HG03280 (cell line): ENCODE data around the gene ASGR1.
"Not testable (repeated sequence)": the region's sequence is repeated elsewhere in the genome, so short reads cannot be mapped to it uniquely, and the experiment has no call there.

Experiments used
- ATAC-seq: cut with Tn5 transposase; IDR thresholded peaks from one replicate; pipeline ENCODE4 v1.9.1; 2021; ENCODE audit warnings: mild to moderate bottlenecking, moderate library complexity; ENCODE audit not compliant: unreplicated experiment

ASGR1 gene

DNA sequence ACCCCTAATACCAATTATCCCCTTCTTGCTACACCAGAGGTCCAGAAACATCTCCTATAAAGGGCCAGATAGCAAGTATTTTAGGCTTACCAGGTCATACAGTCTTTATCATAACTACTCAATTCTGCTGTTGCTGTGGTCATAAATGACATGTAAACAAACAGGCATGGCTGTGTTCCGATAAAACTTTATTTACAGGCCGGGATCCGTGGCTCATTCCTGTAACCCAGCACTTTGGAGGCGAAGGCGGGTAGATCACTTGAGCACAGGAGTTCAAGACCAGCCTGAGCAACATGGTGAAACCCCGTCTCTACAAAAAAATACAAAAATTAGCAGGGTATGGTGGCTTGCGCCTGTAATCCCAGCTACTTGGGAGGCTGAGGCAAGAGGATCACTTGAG, 12.3 kb downstream of the ASGR1 start:
- ATAC-seq: no peak

DNA sequence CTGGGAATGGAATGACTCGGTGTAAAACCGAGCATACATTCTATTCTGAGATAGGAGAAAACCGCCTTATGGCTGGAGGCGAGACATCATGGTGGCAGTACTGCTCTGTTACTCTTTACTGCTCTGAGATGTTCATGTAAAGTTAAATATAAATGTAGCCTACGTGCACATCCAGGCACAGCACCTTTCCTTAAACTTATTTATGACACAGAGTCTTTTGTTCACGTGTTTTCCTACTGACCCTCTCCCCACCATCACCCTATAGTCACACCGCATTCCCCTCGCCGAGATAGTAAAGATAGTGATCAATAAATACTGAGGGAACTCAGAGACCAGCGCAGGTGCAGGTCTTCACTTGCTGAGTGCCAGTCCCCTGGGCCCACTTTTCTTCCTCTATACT, 19.6 kb downstream of the ASGR1 start:
- ATAC-seq: not testable (repeated sequence)

DNA sequence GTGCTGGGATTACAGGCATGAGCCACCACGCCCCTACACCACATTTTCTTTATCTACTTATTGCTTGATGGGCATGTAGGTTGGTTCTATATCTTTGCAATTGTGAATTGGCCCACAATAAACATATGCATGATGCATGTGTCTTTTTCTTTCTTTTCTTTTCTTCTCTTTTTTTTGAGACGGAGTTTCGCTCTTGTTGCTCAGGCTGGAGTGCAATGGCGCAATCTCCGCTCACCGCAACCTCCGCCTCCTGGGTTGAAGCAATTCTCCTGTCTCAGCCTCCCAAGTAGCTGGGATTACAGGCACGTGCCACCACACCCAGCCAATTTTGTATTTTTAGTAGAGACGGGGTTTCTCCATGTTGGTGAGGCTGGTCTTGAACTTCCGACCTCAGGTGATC, 20.7 kb downstream of the ASGR1 start:
- ATAC-seq: not testable (repeated sequence)

DNA sequence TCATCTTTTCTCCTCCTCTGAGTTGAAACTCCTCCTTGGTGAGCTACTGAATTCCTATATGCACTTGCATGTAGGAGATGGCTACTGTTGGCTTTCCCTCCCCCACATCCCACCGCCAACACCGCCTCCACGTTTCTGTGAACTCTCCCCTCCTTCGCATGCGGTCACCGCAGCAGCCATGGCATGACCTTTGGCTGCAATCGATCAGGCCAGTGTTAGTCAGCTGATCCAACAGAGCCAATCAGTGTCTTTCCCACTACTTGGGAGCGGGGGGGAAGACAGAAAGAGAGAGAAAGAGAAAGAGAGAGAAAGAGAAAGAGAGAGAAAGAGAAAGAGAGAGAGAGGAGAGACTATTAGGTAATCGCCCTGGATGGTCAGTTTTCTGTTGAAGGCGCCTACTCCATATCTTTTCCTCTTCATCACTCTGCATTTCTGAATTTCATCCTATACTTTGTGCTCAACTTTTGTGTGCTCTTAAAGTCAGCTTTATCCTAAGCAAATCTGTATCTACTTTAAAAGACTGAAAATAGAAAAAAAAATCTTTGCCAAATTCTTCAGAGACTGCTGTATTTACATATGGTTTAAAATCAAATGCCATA, 22.7 kb downstream of the ASGR1 start:
- no peak for ATAC-seq

DNA sequence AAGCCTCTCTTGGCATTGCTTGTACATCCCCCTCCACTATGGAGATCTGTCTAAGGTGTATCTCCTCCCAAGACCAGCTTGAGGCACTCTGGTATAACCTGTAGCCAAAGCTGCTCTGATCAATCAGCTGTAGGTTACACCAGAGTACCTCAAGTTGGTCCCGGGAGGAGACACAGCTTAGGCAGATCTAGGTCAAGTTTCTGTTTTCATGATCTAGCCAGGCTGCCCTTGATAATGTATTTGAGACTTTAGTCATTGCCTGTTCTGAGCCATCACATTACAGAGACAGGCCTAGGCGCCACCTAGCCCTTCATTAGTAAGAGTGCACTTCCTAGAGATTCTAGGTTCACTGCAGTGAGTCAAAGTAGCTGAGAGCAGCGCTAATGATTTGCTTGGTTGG, 31.4 kb downstream of the ASGR1 start:
- no peak for ATAC-seq

DNA sequence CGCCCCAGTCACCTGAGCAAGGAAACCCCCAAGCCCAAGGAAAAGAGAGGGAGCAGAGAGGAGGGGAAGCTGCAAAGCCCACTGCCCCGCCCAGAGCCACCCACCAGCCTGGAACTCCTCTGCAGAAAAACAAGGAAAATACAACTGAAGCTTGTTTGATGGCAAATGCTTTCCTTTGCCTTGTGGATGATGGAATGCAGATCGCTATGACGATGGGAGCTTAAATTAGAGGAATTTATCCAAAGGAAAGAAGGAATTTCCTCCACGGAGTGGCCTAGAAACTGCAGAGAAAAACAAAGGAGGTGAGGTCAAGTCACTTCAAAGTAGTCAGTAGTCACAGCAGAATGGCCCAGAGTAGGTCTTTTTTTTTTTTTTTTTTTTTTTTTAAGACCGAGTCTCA, 33.1 kb downstream of the ASGR1 start:
- ATAC-seq: no peak

DNA sequence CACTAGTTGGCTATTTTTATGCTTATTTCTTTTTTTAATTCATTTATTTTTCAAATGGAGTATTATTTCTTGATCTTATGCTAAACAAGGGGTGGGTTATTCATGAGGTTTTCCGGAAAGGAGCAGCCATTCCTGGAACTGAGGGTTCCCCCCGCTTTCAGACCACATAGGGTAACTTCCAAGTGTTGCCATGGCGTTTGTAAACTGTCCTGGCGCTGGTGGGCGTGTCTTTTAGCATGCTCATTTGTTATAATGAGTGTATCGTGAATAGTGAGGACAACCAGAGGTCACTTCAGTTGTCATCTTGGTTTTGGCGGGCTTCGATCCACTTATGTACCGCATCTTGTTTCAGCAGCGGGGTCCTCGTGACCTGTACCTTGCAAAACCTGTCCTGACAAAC, 35.0 kb downstream of the ASGR1 start:
- no peak for ATAC-seq

DNA sequence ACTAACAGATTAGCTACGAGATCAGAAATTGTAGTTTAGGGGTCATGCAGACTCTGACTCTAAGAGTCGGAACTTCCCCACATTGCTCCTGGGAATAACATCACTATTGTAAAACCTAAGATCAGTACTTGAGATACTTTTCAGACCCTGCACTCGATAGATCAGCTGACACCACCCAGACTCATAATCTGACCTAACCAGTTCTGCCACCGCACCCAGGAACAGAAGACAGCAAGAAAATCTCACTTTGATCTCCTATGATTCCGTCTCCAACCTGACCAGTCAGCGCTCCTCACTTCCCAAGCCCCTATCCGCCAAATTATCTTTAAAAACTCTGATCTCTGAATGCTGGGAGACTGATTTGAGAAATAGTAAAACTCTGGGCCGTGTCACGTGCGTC, 37.3 kb downstream of the ASGR1 start:
- ATAC-seq: no peak

DNA sequence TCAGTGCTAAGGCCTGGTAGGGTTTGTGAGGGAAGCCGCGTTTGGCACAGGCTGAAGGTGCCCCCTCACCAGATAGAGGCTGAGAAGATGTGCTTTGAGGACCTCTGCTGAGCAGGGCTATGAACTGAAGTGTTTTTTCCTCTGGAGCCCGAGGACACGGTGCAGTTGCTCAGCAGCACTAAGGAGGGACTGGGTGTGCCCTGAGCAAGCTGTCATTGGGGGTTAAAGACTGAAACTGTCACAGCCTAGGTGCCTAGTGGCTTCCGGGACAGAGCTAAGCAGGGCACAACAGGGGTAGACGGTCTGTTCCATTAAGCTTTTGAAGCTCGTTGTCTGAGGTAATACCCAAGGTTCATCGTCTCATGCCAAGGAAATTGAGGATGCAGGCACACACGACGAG, 39.8 kb downstream of the ASGR1 start:
- ATAC-seq: no peak

DNA sequence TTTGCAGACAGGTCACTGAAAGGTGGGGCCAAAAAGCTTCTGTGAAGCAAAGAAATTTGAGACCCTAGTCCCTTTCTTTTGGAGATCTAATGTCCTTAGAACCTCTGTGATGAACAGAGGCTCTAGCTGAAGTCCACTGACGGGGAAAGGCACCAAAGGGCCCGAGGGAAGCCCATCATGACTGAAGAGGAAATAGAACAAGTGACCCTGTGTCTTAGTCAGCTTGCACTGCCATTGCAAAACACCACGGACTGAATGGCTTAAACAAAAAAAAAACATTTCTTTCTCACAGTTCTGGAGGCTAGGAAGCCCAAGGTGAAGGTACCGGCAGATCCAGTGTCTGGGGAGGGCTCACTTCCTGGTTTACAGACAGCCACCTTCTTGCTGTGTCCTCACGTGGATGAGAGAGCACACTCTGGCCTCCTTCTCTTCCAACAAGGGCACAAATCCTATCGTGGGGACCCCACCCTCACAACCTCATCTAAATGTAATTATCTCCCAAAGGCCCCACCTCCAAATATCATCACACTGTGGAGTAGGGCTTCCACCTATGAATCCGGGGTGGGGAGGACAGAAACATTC, 40.3 kb downstream of the ASGR1 start:
- no peak for ATAC-seq

DNA sequence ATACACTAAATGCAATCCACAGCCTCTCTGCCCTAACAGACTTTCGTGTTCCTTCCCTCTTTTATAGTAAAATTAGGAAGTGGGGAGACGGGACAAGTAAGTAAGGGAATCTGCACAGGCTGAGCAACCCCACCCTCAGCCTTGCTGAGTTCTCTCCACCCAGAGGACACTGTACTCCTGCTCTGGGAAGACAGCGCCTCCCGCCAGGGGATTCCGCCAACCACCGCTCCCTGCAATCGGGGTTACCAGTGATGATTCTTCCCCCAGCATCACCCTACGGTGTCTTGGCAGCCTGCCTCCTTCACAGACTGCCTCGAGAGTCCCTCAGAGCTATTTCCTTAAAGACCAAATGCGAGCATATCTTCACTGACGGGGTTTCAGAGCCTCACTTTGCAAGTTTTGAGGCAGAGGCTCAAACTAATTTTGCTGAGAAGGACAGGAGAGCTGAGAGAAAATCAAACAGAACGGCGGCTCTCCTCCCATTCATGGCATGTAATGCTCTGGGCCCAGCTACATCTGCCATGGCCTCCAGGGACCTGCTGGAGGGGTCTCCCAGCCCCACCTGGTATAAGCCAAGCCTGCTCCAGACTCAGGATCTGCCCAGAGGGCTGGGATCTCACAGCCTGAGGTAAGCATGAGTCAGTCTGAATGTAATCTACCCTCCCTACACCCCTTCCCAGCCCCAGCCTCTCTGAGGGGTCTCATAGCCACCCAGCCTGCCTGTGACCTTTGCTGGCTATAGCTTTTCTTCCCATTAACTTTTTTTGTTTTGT, 41.8 kb downstream of the ASGR1 start:
- no peak for ATAC-seq

DNA sequence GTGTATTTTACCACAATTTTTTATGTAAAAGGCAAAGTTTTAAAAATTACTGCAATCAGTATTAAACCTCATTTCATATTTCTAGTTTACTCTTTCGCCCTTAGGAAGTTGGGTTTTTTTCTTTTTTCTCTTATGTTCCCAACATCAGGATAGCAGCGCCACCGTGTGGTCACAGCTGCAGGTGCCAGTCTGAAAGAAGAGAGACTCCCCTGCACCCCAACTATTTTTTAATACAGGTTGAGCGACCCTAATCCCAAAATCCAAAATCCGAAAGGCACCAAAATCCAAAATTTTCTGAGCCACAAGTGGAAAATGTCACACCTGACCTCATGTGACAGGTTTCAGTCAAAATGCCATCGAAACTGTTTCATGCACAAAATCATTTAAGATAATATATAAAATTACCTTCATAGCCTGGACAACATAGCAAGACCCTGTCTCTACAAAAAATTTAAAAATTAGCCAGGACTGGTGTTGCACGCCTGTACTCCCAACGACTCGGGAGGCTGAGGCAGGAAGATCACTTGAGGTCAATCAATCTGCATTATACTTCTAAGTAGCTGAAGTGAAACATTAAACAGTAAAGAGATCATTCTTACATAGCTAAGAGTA, 42.8 kb downstream of the ASGR1 start:
- no peak for ATAC-seq

DNA sequence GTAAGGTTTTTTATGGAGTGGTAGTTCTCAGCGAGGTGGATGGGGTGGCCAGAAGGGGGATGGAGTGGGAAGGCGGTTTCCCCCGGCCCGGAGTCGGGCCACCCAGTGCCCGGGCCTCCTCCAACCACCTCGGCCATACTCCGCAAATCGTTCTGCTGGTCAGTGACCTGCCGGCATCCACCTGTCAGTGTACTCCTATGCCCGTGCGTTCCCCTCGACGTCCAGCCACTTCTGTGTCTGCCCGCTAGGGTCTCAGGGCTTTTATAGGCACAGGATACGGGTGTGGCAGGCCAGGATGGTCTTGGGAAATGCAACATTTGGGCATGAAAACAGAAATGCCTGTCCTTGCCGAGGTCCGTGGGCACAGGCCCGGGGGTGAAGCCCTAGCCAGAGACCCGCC, 45.3 kb downstream of the ASGR1 start:
- ATAC-seq: no peak

DNA sequence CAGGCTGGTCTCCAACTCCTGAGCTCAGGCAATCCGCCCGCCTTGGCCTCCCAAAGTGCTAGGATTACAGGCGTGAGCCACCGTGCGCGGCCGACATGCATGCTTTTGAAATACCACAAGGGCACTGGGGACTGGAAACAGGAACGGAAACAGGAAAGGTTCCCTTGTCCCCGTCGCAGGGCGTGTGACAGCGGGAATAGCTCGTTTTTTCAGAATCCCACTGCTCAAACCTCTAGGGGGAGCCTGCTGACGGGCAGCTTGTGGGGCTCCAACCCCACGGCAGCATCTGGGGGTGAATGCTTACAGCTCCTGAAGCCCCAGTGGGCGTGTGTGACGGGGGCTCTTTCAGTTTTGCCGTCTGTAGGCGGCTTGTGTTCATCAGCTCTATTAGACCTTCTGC, 45.7 kb downstream of the ASGR1 start:
- no peak for ATAC-seq

DNA sequence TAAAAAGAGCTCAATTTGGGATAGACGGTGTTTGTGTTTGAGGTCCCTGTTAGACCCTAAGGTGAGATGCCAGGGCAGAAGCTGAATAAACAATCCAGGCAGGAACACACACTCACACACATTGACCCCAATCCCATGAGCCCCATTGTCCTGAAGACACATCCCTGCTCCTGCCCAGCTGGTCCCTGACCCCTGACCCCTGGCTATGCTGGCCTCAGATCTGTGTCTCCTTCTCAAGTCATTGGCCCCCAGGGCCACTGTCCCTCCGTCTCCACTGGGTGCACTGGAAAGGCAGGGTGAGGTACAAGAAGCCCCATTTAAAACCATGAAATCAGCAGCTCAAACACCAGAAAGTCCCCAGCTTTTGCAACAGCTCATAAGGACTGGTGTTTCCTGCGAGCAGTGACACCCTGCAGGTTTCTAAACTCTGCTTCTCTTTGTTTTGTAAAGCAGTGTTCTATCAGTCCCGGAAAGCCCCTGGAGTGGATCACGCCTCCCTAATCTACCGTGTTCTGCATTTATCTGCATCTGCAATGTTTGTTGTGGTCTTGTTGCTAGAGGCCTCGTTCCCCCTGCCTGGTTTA, 46.6 kb downstream of the ASGR1 start:
- ATAC-seq: no peak

DNA sequence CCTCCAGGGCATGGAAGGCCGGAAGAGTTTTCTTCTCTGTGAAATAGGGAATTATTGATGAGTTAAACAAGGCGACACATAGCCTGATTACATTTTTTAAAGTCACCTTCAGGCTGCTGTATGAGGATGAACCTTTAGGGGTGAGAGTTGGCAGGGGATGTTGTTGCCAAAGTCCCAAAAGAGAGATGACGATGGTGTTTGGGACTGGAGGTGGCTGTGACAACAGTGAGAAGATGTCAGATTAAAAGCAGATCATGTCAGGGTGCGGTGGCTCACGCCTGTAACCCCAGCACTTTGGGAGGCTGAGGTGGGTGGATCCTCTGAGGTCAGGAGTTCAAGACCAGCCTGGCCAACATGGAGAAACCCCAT, 47.8 kb downstream of the ASGR1 start:
- ATAC-seq: no peak

DNA sequence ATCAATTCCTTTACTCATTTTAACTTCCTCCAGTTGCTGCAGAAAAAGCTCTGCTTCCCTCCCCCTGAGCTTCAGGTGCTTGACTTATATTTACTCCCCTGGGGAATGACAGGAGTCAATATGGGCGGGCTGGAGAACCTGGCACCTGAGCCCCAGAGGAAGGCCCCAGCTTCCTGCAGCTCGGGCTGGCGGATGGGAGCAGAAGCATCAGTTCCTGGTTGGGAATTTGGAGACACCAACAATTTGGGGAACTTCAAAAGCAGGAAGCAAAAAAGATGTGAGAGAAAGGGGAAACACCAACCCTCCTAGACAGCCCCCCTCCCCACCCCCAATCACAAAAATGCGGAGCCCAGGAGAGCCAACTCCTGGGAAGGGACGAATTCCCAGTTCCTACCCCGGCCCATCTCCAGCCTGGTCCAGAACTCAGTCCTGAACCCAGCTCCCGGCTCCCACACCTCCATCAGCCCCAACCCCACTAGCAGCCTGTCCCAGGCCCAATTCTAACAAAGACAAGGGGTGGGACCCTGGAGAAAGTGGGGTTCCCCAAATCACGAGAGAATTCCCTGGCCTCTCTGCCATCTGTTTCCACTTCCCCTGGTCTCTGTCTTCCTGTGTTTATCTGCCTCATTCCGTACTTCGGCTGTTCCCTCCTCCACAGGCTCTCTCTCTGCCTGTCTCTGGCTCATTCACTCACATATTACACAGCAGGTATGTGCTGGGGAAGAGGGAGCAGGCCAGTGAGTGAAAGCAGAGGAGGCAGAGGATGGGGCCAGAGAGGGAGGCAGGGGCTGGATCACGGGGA, 48.3 kb downstream of the ASGR1 start:
- ATAC-seq: no peak

DNA sequence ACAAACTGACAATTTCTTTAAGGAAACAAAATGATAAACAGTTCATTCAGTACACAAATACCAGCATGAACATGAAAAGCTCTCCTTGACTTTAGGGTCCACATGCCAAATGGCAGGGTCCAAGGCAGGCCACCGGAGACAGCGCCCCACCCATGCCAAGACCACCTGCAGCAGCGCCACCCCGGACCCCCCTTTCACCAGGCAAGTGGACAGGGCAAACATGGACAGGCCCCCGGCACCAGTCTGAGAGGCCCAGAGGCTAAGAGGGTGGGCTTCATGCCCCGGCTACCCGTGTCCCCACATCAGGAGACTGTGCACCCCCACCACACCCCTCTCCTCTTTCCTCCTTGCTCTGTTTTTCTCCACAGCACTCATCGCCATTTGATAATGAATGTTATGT, 49.9 kb downstream of the ASGR1 start:
- ATAC-seq: no peak

DNA sequence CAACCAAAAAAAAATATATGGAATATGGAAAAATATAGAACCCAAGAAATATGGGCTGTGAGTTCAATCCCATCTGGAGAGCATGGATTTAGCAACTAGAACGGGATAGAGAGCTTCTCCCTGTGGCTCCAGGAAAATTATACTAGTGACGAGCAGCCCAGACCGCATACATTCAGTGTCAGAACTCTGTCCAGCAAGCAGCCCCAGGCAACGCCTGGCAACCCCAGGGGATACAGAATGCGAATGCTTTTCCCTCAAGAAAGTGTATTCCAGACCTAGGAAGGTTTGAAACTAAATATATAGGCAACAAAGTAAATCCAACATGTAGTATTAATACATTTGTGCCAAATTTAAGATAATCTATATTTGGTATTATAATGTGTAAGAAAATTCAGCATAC, 51.0 kb downstream of the ASGR1 start:
- no peak for ATAC-seq

DNA sequence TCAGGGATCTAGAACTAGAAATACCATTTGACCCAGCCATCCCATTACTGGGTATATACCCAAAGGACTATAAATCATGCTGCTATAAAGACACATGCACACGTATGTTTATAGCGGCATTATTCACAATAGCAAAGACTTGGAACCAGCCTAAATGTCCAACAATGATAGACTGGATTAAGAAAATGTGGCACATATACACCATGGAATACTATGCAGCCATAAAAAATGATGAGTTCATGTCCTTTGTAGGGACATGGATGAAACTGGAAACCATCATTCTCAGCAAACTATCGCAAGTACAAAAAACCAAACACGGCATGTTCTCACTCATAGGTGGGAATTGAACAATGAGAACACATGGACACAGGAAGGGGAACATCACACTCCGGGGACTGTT, 51.7 kb downstream of the ASGR1 start:
- ATAC-seq: not testable (repeated sequence)

DNA sequence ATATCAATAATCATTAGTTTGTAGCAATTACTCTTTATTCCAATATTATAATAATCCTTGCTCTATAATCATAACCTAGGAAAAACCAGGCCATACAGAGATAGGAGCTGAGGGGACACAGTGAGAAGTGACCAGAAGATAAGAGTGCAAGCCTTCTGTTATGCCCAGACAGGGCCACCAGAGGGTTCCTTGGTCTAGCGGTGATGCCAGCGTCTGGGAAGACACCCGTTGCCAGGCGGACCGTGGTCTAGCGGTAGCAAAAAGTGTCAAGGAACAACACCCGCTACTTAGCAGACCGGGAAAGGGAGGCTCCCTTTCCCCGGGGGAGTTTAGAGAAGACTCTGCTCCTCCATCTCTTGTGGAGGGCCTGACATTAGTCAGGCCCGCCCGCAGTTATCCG, 52.8 kb downstream of the ASGR1 start:
- not testable (repeated sequence) for ATAC-seq
